Fibroblast of lung (primary cell): Measurements from ENCODE around the gene ANXA6.

Source experiments
- EZH2 ChIP-seq: IDR thresholded peaks from 2 replicates; pipeline ENCODE4 v1.5.1; 2012; ENCODE audit warnings: low read length, control low read depth, mild to moderate bottlenecking; ENCODE audit errors: missing control alignments
- TF ChIP-seq, protein P1 (sequence below), 2 donors: IDR thresholded peaks in 1 of 2; conservative IDR thresholded peaks in 1 of 2; 1 replicate in 1 of 2; 2 replicates in 1 of 2; pipeline ENCODE4 v1.5.1; 2011 to 2012; ENCODE audit warnings: low read length in 2 of 2, control low read depth in 1 of 2, inconsistent platforms in 1 of 2, low read depth in 1 of 2, mild to moderate bottlenecking in 1 of 2

DNA sequence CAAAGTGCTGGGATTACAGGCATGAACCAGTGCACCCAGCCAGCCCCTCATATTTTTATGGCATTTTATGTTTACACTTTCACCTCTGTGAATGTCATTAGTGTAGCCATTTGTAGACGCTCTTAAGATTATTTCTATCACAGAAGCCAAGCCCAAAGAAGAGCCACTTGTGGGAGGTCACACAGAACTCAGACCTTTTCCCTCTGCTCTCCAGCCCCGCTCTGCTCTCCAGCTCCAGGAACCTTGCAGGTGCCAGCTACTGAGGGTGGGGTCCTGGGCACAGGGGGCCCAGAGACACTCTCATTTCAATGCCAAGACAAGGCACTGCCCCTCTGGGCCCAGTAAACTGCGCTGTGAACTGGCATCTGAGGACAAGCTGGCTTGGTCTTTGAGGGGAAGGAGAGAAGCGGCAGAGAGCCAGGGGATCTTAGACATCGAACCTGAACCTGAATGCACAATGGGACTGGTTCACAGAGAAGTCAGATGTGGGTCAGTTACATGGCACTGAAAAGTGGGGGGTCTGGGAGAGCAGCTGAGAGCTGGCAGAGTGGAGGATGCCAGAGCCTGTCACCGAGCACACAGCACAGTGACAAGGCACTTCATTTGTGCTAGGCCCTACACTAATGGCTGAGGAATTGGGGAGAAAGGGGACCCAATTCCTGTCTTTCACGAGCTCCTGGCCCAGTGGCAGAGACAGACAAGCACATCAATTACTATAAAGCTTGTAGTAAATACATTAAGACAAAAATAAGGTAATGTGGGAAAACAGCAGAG is 16.7 kb downstream of the ANXA6 start:
- TF ChIP-seq, protein P1, sequence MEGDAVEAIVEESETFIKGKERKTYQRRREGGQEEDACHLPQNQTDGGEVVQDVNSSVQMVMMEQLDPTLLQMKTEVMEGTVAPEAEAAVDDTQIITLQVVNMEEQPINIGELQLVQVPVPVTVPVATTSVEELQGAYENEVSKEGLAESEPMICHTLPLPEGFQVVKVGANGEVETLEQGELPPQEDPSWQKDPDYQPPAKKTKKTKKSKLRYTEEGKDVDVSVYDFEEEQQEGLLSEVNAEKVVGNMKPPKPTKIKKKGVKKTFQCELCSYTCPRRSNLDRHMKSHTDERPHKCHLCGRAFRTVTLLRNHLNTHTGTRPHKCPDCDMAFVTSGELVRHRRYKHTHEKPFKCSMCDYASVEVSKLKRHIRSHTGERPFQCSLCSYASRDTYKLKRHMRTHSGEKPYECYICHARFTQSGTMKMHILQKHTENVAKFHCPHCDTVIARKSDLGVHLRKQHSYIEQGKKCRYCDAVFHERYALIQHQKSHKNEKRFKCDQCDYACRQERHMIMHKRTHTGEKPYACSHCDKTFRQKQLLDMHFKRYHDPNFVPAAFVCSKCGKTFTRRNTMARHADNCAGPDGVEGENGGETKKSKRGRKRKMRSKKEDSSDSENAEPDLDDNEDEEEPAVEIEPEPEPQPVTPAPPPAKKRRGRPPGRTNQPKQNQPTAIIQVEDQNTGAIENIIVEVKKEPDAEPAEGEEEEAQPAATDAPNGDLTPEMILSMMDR (conservative IDR thresholded peaks at IDR 0.05 in 1 of 2, IDR thresholded peaks at IDR 0.05 in 1 of 2; ENCODE audit: low read depth in 1 of 2, low read length in 2 of 2): no peak
- TF ChIP-seq EZH2: no peak
